K562 (cell line): ENCODE measurements around the gene AAMDC. TPM values are rescaled to one million over a fixed set of nuclear protein-coding genes. Genes with fewer than 3 reads are reported as not detected.
"Not testable (repeated sequence)": the region's sequence is repeated elsewhere in the genome, so short reads cannot be mapped to it uniquely, and the experiment has no call there.

Experiments
- ATAC-seq: fragments of 200-7000 bp; cut with Tn5 transposase; 3 replicates; pipeline ENCODE4 v1.9.1; 2020; ENCODE audit warnings: moderate library complexity
- BruUV-seq: library from RNA; stranded (reverse); fragments of 400-500 nt; replicated peaks from 2 replicates; lab custom pipeline; 2021; lab: Mats Ljungman, UMichigan
- CTCF ChIA-PET: fragments of 300-600 bp; formaldehyde crosslinking; extraction: SDS; loops from one replicate; lab custom pipeline; 2021; ENCODE audit warnings: low intra/inter-chr PET ratio; lab: Yijun Ruan, JAX
- POLR2A ChIA-PET: fragments of 300-600, 350-650 bp; sonication (Branson Sonifier 250); formaldehyde crosslinking; extraction: SDS; loops from one replicate; lab custom pipeline; 2021; ENCODE audit warnings: antibody characterized with exemption, inconsistent platforms; lab: Yijun Ruan, JAX
- DNase-seq, 4 experiments: peaks; one replicate each; pipeline versions ENCODE4 v3.0.0 to v3.0.0-alpha.2; 2011 to 2018; ENCODE audit warnings: low spot score in 3 of 4, mixed read lengths in 3 of 4; ENCODE audit errors: extremely low read depth in 1 of 4
- FAIRE-seq: peaks from 2 replicates; lab custom pipeline; 2011; peaks lifted over from hg19 to GRCh38; lab: Jason Lieb, UNC
- H2AFZ ChIP-seq: 2 replicates; pipeline ENCODE4 v1.6.0; 2011; ENCODE audit warnings: low read depth, low read length, control low read depth, inconsistent platforms
- H3K27ac ChIP-seq: fragments of 200-600 bp; 3 replicates; pipeline ENCODE4 v1.8.0; 2011; ENCODE audit warnings: low read depth, mild to moderate bottlenecking, control low read depth, inconsistent platforms, low read length, moderate library complexity, mixed read lengths; ENCODE audit errors: extremely low read depth
- H3K27me3 ChIP-seq, 2 experiments: fragments of 300-600 bp in 1 of 2; 2 replicates in 1 of 2; 3 replicates in 1 of 2; pipeline versions ENCODE4 v1.6.0 to v1.8.0; 2011; ENCODE audit warnings: inconsistent platforms in 2 of 2, low read length in 2 of 2, mild to moderate bottlenecking in 1 of 2, mixed read lengths in 1 of 2, moderate library complexity in 1 of 2; ENCODE audit not compliant: control insufficient read depth in 2 of 2, insufficient read depth in 2 of 2
- H3K36me3 ChIP-seq: fragments of 300-600 bp; 3 replicates; pipeline ENCODE4 v1.8.0; 2011; ENCODE audit warnings: mild to moderate bottlenecking, low read length, inconsistent platforms; ENCODE audit not compliant: control insufficient read depth, insufficient read depth
- H3K4me1 ChIP-seq, 2 experiments: fragments of 200-600 bp in 1 of 2; replicated peaks in 1 of 2; 2 replicates in 1 of 2; 3 replicates in 1 of 2; pipeline versions ENCODE4 v1.5.1 to v1.8.0; 2011; ENCODE audit warnings: inconsistent platforms in 2 of 2, low read length in 2 of 2, mild to moderate bottlenecking in 1 of 2, mixed read lengths in 1 of 2, moderate library complexity in 1 of 2; ENCODE audit not compliant: control insufficient read depth in 2 of 2, insufficient read depth in 2 of 2
- H3K4me2 ChIP-seq: 2 replicates; pipeline ENCODE4 v1.6.1; 2011; ENCODE audit warnings: low read length, control low read depth, inconsistent platforms, mixed read lengths; ENCODE audit not compliant: insufficient read depth
- H3K4me3 ChIP-seq: fragments of 200-600 bp; sonication (generic), shearing (Covaris generic); 2 replicates; pipeline ENCODE4 v1.5.1; 2016; ENCODE audit warnings: control low read depth, inconsistent platforms
- H3K79me2 ChIP-seq: fragments of 200-600 bp; 3 replicates; pipeline ENCODE4 v1.8.0; 2011; ENCODE audit warnings: low read length, inconsistent platforms; ENCODE audit not compliant: control insufficient read depth, insufficient read depth
- H3K9ac ChIP-seq, 2 experiments: 2 replicates each; pipeline versions ENCODE4 v1.6.0 to v1.6.1; 2011; ENCODE audit warnings: low read depth in 2 of 2, low read length in 2 of 2, control low read depth in 1 of 2, inconsistent platforms in 1 of 2, mild to moderate bottlenecking in 1 of 2, mixed read lengths in 1 of 2; ENCODE audit not compliant: insufficient read depth in 1 of 2
- H3K9me1 ChIP-seq: one replicate; pipeline ENCODE4 v1.6.0; 2011; ENCODE audit warnings: inconsistent platforms, mild to moderate bottlenecking, low read length, moderate library complexity; ENCODE audit not compliant: control insufficient read depth, insufficient read depth
- H3K9me3 ChIP-seq: replicated peaks from 2 replicates; pipeline ENCODE4 v1.5.1; 2011; ENCODE audit warnings: low read depth, low read length, inconsistent platforms; ENCODE audit not compliant: control insufficient read depth, insufficient read depth
- H4K20me1 ChIP-seq: replicated peaks from 2 replicates; pipeline ENCODE4 v1.6.1; 2011; ENCODE audit warnings: low read length, inconsistent platforms, mixed read lengths; ENCODE audit not compliant: control insufficient read depth, insufficient read depth
- WGBS: fragments of 100-300 bp; shearing (Covaris generic); methylation state at CpG from one replicate; pipeline ENCODE4 v1.1.6; 2016; ENCODE audit warnings: low coverage, mixed read lengths; ENCODE audit not compliant: insufficient coverage; ENCODE audit errors: missing lambda C conversion rate; 5-methylcytosine and 5-hydroxymethylcytosine counted together
- in situ Hi-C: fragments of 300-500 bp; cut with MboI; formaldehyde crosslinking; loops from 4 replicates; pipeline ENCODE4 v1.15.0; 2018; ENCODE audit warnings: inconsistent platforms, mixed read lengths
- intact Hi-C: fragments of 100-400 bp; cut with micrococcal nuclease; formaldehyde crosslinking; loops from 2 replicates; pipeline ENCODE4 v1.14.2; 2022
- polyA plus RNA-seq, 8 experiments: library from polyadenylated mRNA; depleted of rRNA in 4 of 8; stranded (reverse) in 5 of 8; unstranded in 3 of 8; fragments of >200 nt; fragmentation: Nextera tagmentation in 2 of 8; fragmentation: Illumina TruSeq in 1 of 8; extraction: Ambion mirVana in 2 of 8; extraction: Trizol in 1 of 8; gene quantifications; 2 replicates each; pipeline versions ENCODE4 v1.2.1 to v1.2.3, GENCODE V29; 2011 to 2014; ENCODE audit warnings: inconsistent platforms in 1 of 8, missing spikeins in 1 of 8
- total RNA-seq, 7 experiments: library from RNA; depleted of rRNA in 6 of 7; stranded (reverse); fragments of >200 nt in 6 of 7; fragmentation: Illumina TruSeq in 2 of 7; extraction: Trizol in 2 of 7; gene quantifications; 2 replicates each; pipeline versions ENCODE4 v1.2.1 to v1.2.3, GENCODE V29; 2011 to 2021; ENCODE audit warnings: low replicate concordance in 1 of 7

The AAMDC gene
- total and polyA plus RNA-seq, 9 of the 15 experiments (the other 6 are each of a cell fraction or from before 2014, with no cell fraction given), result 10.4 to 40.6 (median 15.6) TPM

- POLR2A ChIA-PET, H3K9ac ChIP-seq, H4K20me1 ChIP-seq, H3K4me1 ChIP-seq, H2AFZ ChIP-seq, H3K27ac ChIP-seq, FAIRE-seq, ATAC-seq, H3K27me3 ChIP-seq, BruUV-seq, DNase-seq, H3K4me2 ChIP-seq, in situ Hi-C loops, intact Hi-C loops, H3K9me1 ChIP-seq, CTCF ChIA-PET, H3K79me2 ChIP-seq, H3K4me3 ChIP-seq, H3K9me3 ChIP-seq: not testable (repeated sequence)
- 92% methylated on average over 6 of the region's 6 CpGs for WGBS
- H3K36me3 ChIP-seq, result peaks cover 15% of the 10 kb centered on the region; the same call in 1 of the 3 replicates
Observed at GRCh38 chr11:77910828-77911227, 89.9 kb downstream of the AAMDC start.

DNA sequence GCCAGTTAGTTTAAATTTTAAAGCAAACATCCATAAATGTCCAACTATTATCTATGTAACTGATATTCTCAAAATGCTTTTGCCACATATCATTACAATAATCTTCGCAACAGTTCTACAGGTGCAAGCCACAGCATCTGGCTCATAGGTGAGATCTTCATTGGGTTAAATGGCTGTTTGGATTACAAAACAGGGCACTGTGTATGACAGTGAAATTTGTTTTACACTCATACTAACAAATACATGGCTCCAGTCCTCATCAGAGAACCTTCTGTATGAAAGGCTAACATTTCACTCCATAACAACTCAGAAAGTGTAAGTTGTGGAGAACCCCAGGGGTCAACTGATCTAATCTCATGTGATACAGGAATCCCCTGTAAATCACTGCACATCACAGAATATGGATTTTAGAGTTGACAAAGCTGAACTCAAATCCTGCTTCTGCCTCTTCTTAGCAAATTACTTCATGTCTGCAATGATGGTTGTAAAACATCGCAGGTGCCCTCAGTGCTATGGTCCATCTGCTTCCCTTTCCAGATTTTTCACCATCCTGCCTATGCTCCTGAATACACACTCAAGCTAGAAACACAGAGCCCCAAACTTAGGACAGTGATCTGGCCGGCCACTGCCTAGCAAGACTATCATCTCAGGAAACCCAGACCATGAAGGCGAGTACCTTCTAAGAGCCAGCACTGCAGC lies 92.8 kb downstream of the AAMDC start:
- H3K9ac ChIP-seq, BruUV-seq, DNase-seq, H3K27ac ChIP-seq, H3K9me1 ChIP-seq, POLR2A ChIA-PET, in situ Hi-C loops, H4K20me1 ChIP-seq, H3K4me3 ChIP-seq, H3K9me3 ChIP-seq, H3K27me3 ChIP-seq, intact Hi-C loops, FAIRE-seq, ATAC-seq, H2AFZ ChIP-seq, H3K79me2 ChIP-seq, H3K4me2 ChIP-seq, H3K4me1 ChIP-seq, CTCF ChIA-PET: not testable (repeated sequence)
- peaks cover 16% of the 10 kb centered on the region; the same call in 1 of the 3 replicates for H3K36me3 ChIP-seq
- 97% methylated on average over 2 of the region's 4 CpGs for WGBS
